Measurements from ENCODE around the gene FUT3.

GRCh38 chr19:5818594-5818993 is 32.7 kb downstream of the FUT3 start:
- TF ChIP-seq CTCF (conservative IDR thresholded peaks at IDR 0.05 in 1 of 2, IDR thresholded peaks at IDR 0.05 in 1 of 2; ENCODE audit: low read depth in 1 of 2, low read length in 2 of 2) = no peak
- TF ChIP-seq EZH2 (IDR thresholded peaks at IDR 0.05; ENCODE audit: low read length, missing control alignments) = no peak
